ENCODE measurements around the gene TDRD10.

- TF ChIP-seq YY1 (IDR thresholded peaks at IDR 0.05; ENCODE audit: low read depth) (no peak), FOXM1 (IDR thresholded peaks at IDR 0.05; ENCODE audit: borderline replicate concordance, low read depth) (no peak), NFIC (IDR thresholded peaks at IDR 0.05) (no peak), EP300 (IDR thresholded peaks at IDR 0.05; ENCODE audit: borderline replicate concordance) (no peak), REST (IDR thresholded peaks at IDR 0.05; ENCODE audit: low read depth) (no peak), TAF1 (IDR thresholded peaks at IDR 0.05; ENCODE audit: low read depth) (no peak), TEAD4 (IDR thresholded peaks at IDR 0.05) (no peak), CREB1 (IDR thresholded peaks at IDR 0.05; ENCODE audit: low read depth) (no peak), CEBPB (IDR thresholded peaks at IDR 0.05) (no peak), EGR1 (IDR thresholded peaks at IDR 0.05) (no peak), MAX (IDR thresholded peaks at IDR 0.05) (no peak)
Observed at GRCh38 chr1:154548028-154548427, 46.0 kb downstream of the TDRD10 start.

Data from Ishikawa (cell line).